ENCODE measurements around the gene BAIAP2L2.

BAIAP2L2 gene

DNA sequence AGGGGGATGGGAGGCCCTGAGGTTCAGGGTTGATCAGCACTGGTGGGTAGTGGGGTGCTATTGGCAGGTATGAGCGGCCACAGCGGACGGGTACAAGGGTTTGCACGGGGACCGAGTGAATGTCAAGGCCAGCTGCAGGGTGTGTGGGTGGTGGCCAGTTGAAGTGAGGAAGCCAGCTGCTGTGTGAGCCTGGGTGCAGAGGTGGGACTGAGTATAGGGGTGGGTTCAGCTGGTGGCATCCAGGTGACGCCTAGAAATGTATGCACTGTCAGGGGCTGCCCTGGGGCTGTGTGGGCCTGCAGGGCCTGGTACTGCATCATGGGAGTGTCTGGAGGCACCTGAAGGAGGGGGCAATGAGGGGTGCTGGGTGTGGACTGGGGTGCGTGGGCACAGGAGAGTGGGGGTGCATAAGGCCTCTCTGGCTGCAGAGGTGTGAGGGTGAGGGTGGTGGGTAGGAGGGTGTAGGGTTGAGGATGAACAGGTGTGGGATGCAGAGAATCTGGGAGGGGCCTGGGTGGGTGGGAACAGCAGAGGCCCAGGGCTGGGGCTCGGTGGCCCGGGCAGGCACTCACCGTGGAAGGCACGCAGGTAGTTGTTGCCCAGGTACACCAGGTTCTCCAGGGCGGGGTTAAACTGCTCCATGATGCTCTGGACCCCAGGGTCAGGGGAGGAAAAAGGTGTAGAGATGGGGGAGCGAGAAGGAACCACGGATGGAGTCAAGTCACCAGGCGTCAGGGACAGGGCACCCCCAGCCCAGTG, 1.7 kb downstream of the BAIAP2L2 start:
- DNase-seq (ENCODE audit: low read depth, low spot score): no peak

DNA sequence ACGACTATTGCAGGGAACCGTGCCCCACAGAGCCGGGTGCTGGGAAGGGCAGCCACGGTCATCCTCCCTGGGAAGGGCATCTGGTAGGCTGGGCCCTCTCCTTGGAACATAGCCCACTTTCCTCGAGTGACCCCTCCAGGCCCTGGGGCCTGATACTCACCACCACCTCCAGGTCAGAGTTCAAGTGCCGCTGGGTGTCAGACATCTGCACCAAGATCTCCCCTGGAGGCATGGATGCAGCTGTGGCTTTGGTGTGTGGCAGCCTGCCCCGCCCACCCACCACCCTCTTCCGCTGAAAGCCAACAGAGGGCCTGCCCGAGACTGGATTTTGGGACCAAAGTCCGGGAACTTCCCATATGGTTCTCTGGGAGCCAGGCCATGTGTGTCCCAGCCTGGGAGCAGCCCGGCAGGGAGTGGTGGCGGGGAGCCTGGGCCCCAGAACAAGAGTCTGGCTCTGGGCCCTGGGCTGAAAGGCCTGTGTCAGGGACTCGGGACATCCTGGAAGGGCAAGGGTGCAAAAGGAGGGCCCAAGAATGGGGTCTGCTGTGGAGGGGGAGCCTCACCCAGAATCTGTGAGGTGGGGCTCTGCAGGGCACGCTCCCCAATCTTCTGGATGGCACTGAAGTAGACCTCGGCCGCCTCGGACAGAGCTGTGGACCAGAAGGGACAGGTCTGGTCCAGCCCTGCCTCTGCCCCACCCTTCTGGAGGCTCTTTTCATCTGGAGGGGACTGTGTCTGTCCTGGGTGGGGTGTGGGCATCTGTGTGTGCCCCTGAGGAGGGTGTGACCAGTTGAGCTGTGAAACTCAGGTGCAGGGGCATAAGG, 2.6 kb downstream of the BAIAP2L2 start:
- no peak for DNase-seq (ENCODE audit: low read depth, low spot score)

- DNase-seq (ENCODE audit: low read depth, low spot score): no peak
Measured at GRCh38 chr22:38106814-38107578, 3.5 kb downstream of the BAIAP2L2 start.

DNA sequence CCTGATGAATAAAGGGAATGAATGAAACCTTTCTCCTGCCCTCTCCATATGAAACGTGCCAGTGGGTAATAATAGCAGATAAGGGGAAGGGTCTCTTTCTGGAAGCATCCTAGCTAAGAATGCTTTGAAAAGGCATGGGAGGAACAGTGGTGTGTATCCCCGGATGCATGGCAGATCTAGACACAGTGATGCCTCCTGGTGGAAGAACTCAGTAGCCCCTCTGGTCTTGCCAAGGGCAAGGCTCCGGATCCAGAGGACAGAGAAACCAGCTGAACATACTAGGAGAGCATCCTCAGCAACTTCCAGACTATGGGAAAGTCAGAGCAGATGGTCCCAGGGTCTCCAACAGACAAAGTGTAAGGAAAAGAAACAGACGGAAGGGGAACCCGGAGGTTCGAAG, 6.4 kb downstream of the BAIAP2L2 start:
- no peak for DNase-seq (ENCODE audit: low read depth, low spot score)

DNA sequence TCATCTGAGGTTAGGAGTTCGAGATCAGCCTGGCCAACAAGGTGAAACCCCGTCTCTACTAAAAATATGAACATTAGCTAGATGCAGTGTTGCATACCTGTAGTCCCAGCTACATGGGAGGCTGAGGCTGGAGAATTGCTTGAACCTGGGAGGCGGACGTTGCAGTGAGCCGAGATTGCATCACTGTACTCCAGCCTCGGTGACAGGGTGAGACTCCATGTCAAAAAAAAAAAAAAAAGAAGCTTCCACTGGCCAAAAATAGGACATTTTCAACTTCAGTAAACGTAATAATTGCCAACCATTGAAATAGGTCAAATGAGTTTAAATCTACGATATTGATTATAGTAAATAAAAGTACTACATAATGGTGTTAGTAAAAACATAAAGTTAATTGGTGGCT, 6.8 kb downstream of the BAIAP2L2 start:
- DNase-seq (ENCODE audit: low read depth, low spot score): no peak

- no peak for DNase-seq (ENCODE audit: low read depth, low spot score)
Measured at GRCh38 chr22:38098410-38099249, 11.9 kb downstream of the BAIAP2L2 start.

GRCh38 chr22:38097557-38098409, 12.7 kb downstream of the BAIAP2L2 start:
- DNase-seq (ENCODE audit: low read depth, low spot score): no peak

DNA sequence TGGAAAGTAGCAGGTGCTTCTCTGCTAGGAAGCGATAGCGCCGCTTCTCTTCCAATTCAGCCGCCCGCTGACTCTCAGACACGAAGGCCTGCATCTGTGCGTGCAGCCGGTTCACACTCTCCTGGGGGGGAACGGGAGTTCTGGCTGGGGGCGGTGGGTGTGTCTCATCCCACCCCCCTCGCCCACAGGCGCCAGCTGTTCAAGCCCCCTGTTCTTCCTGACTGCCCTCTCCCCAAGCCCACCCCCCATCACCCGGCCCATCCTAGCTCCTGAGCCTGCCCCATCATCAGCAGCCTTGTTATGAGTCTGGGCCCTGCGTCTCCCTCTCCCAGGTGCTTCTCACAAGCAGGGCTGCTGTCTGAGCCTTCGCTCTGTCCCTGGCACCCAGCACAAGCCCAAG, 13.4 kb downstream of the BAIAP2L2 start:
- no peak for DNase-seq (ENCODE audit: low read depth, low spot score)

GRCh38 chr22:38089474-38089851, 21.0 kb downstream of the BAIAP2L2 start:
- no peak for DNase-seq (ENCODE audit: low read depth, low spot score)

- no peak for DNase-seq (ENCODE audit: low read depth, low spot score)
Measured at GRCh38 chr22:38088629-38089473, 21.6 kb downstream of the BAIAP2L2 start.

- DNase-seq (ENCODE audit: low read depth, low spot score): no peak
Measured at GRCh38 chr22:38087855-38088254, 22.6 kb downstream of the BAIAP2L2 start.

DNA sequence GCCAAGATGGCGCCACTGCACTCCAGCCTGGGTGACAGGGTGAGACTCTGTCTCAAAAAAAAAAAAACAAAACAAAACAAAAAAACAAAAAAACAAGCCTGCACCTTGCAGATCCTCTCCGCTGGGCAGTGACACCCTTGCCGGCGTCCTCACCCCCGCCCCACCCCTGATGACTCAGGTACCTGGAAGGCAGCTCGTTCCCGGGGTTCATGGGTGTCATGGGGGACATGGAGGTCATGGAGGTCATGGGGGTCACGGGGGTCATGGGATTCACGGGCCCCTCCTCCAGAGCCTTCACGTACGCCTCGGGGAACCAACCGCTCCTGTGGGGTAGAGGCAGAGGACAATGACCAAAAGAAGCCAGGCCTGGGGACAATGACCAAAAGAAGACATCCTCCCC, 23.5 kb downstream of the BAIAP2L2 start:
- no peak for DNase-seq (ENCODE audit: low read depth, low spot score)

GRCh38 chr22:38086001-38086845, 24.3 kb downstream of the BAIAP2L2 start:
- DNase-seq (ENCODE audit: low read depth, low spot score): no peak

DNA sequence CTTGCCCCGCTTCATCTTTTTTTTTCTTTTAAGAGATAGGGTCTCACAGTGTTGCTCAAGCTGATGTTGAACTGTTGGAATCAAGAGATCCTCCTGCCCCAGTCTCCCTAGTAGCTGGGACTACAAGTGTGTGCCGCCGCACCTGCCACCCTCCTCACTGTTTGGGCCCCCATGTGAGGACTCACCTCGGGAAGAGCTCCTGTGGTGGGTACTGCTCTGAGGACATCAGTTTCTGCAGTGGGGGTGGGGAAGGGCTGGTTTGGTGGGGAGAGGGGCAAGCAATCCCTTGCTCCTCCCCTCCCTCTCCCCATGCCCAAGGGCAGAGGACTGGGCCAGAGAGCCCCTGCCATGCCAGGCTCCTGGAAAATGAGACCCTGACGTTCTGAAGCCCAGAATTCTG, 25.0 kb downstream of the BAIAP2L2 start:
- no peak for DNase-seq (ENCODE audit: low read depth, low spot score)

DNA sequence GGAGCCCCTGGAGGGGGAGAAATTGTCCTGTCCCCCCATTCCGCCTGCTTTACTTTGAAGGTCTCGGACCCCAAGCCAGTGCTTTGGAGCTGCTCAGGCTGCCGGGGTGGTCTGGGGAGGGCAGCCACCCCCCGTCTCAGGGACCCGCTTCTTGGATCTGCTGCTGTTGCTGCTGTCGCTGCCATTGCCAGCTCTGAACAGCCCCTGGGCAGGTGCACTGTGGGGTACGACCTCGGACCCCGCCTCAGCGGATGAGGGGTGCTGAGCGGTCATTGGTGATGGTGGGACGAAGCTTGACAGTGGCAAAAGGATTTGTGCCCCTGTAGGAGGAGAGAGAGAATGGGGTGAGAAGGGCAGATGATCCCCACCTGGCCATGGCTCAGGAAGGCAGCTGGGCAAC, 25.4 kb downstream of the BAIAP2L2 start:
- no peak for DNase-seq (ENCODE audit: low read depth, low spot score)

- DNase-seq (ENCODE audit: low read depth, low spot score): no peak
Measured at GRCh38 chr22:38083931-38084631, 26.4 kb downstream of the BAIAP2L2 start, which contains the start of gene SLC16A8. Gene SLC16A8, minus strand, starts transcription at chr22:38084184. Its CDS starts 1,311 bp downstream, at chr22:38082873.

DNA sequence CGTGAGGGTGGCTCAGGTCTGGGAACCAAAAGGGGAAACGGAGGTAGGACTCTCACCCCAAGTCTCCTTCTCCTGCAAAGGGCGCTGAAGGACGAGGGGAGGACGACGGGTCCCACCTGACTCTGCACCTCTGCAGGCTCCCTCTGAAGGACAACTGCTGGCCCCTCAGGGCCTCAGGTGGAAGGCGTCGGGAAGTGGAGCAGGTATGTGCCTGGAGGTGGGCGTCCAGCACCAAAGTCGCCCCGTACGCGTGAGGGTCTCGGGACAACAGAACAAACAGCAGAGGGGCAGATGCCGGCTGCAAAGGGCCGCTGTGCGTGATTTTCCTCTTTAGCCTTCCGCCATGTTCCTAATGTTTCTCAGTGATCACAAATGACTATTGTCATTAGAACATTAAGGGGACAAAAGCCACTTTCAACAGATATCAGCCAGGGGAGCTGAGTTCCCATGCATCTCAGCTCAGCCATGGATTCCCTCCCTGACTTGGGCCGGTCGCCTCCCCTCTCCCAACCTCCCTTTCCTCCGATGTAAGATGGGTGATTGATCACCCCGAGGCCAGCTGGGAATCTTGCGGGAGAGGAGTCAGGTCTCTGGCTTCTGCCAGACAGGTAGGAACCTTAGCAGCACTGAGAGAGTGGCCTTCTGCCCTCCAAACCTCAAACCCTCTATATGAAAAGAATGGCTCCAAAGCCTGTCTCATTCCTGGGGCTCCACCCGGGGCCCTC, 27.3 kb downstream of the BAIAP2L2 start:
- no peak for DNase-seq (ENCODE audit: low read depth, low spot score)

Measured in iPS DF 19.7 (cell line).